HG03565 (cell line): Measurements from ENCODE around the gene CKAP5.
"Not testable (repeated sequence)": the region's sequence is repeated elsewhere in the genome, so short reads cannot be mapped to it uniquely, and the experiment has no call there.

Experiments used
- ATAC-seq: cut with Tn5 transposase; IDR thresholded peaks from one replicate; pipeline ENCODE4 v1.9.1; 2021; ENCODE audit warnings: mild to moderate bottlenecking, moderate library complexity; ENCODE audit not compliant: unreplicated experiment

The CKAP5 gene

DNA sequence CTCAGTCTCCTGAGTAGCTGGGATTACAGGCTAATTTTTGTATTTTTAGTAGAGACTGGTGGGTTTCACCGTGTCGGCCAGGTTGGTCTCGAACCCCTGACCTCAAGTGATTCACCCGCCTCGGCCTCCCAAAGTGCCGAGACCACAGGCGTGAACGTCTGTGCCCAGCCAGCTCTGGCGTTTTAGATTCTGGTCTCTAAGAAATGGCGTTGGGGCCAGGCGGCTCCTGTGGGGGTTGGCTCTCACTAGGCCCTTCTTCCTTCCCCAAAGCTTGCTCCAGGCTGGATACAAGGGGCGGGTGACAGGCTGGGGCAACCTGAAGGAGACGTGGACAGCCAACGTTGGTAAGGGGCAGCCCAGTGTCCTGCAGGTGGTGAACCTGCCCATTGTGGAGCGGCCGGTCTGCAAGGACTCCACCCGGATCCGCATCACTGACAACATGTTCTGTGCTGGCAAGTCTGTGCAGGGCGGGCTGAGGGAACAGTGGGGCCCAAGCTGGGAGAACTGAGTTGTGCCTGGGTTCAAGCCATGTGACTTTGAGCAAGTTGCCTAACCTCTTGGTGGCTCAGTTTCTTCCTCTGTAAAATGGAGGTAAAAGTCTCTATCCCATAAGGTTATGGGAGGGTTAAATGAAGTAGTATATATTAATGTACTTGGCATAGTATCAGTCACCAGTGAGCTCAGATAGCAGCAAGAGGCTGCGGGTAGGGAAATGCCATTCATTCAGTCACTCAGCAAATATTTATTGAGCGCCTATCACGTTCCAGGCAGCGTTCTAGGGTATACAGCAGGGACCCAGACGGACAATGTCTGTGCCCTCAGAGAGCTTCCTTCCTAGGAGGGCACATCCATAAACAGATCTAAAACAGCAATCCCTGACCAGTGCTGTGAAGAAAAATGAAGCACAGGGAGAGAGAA lies 116.7 kb downstream of the CKAP5 start:
- ATAC-seq = no peak

DNA sequence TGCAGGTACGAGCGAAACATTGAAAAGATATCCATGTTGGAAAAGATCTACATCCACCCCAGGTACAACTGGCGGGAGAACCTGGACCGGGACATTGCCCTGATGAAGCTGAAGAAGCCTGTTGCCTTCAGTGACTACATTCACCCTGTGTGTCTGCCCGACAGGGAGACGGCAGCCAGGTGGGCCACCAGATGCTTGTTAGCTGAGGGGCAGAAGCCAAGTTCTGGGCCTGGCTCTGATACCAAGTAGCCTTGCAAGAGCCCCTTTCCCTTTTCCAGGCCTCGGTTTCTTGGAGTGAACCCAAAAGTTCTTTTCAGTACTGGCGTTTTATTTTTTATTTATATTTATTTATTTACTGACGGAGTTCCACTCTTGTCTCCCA lies 117.4 kb downstream of the CKAP5 start:
- ATAC-seq = no peak

DNA sequence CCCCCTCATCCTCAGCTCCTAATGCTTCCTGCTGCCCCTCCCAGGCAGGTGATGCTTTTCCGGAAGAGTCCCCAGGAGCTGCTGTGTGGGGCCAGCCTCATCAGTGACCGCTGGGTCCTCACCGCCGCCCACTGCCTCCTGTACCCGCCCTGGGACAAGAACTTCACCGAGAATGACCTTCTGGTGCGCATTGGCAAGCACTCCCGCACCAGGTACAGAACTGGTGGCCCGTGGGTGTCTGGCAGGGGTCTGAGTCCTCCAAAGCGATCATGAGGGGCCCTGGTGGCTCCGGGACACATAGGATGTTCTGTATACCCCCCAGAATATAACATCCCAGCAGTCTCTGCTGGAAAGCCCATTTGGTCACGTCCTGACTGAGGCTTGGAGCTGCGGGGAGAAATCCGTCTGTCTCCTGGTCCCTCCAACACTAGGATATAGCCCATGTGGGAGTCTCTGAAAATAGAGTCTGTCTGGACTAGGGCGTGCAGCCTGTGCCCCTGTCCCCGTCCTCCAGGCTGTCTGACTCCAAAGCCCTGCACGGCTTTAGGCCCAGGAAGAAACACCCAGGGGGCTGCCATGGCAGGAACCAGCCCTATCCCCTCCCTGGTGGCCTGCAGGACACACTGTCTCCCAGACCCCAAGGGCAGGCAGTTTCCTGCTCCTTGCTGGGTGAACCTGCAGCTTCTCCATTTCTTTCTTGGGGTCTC lies 118.0 kb downstream of the CKAP5 start:
- ATAC-seq = no peak

DNA sequence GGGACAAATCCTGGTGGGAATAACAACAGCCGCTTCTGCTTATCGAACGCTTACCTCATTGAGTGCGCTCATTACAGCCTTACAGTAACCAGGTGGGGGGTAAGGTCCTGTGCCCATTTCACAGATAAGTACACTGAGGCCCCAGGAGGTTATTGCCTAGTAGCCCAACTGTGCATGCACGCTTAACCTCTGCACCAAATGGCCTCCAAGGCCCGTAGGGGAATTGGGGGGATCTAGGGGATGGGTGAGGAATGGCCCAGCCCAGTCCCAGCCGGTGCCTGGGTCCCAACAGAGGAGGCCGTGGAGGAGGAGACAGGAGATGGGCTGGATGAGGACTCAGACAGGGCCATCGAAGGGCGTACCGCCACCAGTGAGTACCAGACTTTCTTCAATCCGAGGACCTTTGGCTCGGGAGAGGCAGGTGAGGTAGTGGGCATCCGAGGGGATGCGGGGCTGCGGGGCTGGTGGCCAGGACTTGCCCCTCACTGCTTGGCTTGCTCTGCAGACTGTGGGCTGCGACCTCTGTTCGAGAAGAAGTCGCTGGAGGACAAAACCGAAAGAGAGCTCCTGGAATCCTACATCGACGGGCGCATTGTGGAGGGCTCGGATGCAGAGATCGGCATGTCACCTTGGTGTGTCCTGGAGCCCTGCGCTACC lies 119.7 kb downstream of the CKAP5 start:
- no peak for ATAC-seq

DNA sequence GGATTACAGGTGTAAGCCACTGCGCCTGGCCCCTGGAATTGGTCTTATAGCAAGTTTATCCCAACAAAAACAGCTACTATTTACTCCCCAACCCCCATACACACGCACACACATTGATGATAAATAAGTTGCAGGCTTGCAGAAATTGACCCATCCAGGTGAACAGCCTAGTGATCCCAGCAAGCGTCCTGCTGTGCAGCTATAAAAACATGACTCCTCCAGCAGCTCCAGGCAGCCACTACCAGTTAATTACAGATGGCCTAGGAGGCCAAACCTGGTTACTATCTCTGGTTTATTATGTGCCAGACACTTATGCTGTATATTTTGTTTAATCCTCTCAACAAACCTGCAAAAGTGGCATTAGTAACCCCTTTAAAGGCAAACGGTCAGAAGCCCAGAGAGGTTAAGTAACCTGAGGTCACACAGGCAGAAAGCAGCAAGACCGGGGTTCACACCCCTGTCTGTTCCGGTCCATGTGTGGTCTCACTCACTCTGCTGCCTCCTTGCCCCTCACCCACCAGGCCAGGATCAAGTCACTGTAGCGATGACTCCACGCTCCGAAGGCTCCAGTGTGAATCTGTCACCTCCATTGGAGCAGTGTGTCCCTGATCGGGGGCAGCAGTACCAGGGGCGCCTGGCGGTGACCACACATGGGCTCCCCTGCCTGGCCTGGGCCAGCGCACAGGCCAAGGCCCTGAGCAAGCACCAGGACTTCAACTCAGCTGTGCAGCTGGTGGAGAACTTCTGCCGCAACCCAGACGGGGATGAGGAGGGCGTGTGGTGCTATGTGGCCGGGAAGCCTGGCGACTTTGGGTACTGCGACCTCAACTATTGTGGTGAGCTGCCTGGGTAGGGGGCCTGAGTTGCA lies 120.5 kb downstream of the CKAP5 start:
- ATAC-seq = no peak

DNA sequence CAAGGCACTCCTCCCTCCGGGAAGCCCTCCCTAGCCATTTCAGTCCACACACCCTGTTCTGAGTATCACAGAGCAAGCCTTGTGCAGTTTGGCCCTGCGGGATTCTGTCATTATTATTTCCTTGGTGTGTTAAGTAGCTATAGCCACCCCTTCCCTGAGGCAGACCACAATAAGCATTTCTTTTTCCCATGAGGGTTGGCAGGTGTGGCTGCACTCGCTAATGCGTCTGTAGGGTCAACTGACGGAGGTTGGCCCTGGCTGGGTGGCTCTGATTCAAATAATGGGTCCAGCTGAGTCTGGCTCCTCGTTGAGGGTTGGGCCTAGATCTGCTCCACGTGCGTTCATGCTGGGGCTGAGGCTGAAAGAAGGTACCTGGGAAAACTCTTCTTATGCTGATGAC lies 122.0 kb downstream of the CKAP5 start:
- ATAC-seq = no peak

DNA sequence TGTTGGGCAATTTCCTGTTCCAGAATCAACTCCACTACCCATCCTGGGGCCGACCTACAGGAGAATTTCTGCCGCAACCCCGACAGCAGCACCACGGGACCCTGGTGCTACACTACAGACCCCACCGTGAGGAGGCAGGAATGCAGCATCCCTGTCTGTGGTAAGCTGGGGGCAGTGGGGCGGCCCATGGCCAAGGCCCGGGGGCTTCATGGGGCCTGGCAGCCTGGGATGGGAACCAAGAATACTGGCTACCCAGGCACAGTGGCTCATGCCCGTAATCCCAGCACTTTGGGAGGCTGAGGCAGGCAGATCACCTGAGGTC lies 122.8 kb downstream of the CKAP5 start:
- no peak for ATAC-seq

DNA sequence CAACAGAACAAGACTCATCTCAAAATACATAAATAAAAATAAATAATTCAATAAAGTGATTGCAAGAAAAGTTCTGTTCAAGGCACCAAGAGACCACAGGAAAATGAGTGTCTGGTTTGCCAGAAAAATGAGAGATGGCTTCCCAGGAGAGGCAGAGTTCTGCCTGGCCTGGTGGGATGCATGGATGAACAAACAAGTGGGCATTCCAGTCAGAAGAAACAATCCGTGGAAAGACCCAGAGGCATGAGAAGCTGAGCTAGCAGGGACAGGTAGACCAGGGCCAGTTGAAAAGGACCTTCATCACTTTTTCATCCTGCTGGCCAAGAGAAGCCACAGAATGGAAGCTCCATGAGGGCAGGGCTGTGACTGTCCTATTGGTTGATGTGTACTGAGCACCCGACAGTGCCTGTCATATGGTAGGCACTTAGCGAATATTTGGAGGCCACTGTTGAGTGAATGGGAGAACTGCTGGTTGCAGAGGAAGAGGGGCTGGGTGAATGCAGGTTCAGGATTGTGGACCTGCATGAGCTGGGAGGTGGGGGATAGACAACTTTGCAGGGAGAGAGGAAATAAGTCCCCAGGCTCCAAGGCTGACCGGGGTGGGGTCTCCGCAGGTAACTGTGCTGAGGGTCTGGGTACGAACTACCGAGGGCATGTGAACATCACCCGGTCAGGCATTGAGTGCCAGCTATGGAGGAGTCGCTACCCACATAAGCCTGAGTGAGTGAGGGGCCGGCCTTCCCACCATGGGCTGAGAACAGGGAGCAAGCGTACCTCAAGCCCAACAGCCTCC lies 123.3 kb downstream of the CKAP5 start:
- no peak for ATAC-seq

DNA sequence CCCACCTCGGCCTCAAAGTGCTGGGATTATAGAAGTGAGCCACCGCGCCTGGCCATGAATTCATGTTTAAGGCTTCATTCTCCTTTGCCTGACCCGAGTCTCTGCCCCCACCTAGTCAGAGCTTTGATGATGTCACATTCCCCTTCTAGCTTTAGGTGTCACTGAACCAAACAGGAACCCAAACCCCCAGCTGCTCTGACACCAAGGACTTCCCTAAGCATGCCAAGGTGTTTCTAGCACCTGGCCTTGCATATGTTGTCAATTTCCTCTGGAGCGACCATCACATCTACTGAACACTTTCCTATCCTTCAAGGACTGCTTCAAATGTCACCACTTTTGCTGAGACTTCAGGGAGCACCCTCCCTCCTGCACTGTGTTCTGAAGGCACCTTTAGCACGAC lies 124.8 kb downstream of the CKAP5 start:
- ATAC-seq = no peak

DNA sequence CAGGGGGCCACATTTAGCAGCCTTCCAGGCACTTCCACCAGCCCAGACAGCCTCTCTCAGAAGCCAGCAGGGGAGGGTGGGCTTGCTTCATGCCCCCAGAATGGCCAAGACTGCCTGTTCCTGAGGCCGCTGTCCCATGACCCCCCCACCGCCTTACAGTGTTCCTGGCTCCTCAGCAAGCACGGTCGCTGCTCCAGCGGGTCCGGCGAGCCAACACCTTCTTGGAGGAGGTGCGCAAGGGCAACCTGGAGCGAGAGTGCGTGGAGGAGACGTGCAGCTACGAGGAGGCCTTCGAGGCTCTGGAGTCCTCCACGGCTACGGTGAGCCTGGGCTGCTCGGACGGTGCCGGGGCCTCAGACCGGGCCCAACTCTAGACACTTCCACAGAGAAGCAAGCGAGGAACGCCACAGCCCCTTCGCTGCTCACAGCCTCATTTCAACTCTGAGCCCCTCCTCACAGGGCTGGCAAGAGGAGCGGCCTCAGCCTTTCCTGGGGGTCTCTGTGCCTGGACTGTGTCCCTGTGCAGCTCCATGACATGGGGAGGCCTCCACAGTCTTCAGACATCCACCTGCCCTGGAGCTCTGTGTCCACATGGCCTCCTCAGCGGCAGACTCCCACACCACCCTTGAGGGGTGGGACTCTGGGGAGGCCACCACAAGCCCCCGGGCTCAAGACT lies 126.4 kb downstream of the CKAP5 start:
- no peak for ATAC-seq

DNA sequence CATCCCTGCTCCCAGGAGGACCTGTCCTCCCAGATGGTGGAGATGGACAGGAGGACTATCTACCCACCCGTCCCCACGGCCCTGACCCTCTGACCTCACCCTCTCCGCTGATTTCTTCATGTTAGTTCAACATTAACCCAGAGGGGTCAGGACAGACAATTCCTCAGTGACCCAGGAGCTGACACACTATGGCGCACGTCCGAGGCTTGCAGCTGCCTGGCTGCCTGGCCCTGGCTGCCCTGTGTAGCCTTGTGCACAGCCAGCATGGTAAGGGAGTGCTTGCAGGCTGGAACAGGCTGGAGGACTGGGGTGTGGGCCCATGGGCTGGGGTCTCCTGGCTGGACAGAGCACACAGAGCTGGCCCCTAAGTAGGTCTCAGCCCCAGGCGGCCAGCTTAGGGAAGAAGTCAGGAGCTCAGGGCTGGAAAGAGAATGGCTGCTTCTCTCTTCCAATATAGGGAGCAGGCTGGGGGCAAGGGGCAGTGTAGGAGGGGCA lies 127.0 kb downstream of the CKAP5 start, which contains the start of gene F2:
Gene F2 (plus strand): TSS at position 166 of the 495 bp plus-strand sequence. CDS start 23 bp downstream, at position 189.
- ATAC-seq = no peak

DNA sequence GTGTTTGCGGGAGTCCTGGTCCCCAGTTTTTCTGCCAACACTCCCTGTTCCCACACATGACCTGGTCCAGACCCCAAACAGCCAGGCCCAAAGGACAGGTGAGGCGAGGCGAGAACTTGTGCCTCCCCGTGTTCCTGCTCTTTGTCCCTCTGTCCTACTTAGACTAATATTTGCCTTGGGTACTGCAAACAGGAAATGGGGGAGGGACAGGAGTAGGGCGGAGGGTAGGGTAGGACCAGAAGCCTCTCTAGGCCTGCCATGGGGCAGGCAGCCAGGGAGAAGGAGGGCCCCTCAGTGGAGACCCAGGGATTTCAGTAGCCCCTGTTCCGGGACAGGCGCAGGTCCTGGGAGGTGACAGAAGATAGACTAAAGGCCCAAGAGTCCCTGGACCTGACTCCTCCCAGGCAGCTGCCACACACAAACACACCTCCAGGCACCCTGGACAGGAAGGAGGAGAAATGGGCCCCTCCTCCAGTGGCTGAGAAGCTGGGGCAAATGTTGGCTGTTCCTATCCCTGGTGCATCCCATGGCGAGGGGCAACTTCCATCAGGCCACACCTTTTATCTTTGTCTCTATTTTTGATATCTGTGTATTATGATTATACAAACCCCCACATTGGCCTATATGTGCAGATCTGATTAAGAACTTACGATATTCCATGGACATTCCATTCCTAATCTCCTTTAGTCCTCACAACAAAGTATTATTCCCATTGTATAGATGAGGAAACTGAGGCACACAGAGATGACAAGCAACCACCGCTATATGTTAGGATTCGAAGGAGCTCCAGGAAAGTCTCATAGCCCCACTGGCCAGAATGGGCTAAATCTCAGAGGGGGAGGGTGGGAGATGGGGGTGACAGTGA lies 127.7 kb downstream of the CKAP5 start:
- no peak for ATAC-seq

DNA sequence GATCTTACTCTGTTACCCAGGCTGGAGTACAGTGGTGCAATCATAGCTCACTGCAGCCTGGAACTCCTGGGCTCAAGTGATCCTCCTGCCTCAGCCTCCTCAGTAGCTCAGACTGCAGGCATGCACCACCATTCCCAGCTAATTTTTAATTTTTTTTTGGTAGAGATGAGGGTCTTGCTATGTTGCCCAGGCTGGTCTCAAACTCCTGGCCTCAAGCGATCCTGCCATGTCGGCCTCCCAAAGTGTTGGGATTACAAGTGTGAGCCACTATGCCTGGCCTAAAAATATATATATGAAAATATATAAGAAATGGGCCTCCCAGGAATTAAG lies 128.3 kb downstream of the CKAP5 start:
- ATAC-seq = not testable (repeated sequence)

DNA sequence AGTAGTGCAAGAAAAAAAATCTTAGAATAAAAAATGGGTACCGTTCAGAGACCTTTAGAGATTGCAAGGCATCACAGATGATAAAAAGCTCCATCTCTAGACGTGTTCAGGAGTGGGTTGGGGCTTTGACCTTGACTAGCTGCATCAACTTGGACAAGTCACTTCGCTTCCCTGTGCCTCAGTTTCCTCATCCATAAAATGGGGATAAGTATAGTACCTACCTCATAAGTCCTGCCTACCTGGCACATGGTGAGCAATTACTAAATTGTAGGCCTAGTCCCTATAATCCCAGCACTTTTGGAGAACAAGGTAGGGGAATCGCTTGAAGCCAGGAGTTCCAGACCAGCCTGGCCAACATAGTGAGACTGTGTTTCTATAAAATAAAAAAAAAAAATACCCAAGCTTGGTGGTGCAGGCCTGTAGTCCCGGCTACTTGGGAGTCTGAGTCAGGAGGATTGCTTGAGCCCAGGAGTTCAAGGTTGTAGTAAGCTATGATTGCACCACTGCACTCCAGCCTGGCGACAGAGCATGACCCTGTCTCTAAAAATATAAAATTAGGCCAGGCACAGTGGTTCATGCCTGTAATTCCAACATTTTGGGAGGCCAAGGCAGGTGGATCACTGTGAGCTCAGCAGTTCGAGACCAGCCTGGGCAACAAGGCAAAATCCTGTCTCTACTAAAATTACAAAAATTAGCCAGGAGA lies 133.1 kb downstream of the CKAP5 start:
- no peak for ATAC-seq

DNA sequence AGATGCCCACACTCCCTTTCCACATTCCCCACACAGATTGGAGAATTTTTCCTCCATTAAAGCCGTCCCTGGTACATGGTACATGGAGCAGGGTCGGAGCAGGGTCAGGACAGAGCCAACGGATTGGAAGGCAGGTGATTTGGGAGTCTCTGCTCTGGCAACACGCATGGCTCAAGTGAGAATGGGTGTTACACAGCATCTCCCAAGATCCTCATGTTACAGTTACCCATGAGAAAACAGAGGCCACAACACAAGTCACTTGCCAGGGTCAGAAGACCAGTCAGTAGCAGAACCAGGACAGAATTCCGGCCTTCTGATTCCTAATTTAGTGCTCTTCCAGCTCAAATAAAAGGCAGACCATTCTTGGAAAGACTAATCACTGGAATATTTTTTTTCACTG lies 134.8 kb downstream of the CKAP5 start:
- ATAC-seq = no peak

DNA sequence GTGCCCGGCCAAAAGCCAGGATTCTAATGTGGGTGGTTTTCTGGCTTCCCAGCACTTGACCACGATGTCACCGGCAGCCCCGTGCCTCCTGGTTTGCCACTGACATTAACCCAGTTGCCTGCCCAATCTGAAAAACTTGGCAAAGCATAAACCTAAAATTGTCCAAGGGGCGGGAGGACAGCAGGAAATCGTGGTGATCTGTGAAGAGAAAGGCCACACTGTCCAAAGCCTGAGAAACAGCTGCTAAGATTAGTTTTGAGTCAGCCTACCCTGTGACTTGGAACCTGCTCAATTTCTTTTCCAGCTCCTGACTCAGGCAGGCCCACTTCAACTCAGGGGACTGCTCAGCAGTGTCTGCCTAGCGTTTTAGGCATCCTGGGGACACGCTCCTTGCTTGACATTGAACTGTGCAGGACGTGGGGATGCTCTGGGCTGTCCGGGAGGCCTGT lies 135.2 kb downstream of the CKAP5 start:
- ATAC-seq = no peak

DNA sequence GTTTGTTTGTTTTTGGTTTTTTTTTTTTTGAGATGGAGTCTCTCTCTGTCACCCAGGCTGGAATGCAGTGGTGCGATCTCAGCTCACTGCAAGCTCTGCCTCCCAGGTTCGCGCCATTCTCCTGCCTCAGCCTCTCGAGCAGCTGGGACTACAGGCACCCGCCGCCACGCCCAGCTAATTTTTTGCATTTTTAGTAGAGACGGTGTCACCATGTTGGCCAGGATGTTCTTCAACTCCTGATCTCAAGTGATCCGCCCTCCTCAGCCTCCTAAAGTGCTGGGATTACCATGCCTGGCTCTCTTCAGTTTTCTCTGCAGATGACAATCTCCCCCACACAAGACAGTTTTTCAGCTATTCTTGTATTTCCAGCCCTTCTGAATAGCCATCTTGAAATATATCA lies 136.7 kb downstream of the CKAP5 start:
- ATAC-seq = not testable (repeated sequence)

DNA sequence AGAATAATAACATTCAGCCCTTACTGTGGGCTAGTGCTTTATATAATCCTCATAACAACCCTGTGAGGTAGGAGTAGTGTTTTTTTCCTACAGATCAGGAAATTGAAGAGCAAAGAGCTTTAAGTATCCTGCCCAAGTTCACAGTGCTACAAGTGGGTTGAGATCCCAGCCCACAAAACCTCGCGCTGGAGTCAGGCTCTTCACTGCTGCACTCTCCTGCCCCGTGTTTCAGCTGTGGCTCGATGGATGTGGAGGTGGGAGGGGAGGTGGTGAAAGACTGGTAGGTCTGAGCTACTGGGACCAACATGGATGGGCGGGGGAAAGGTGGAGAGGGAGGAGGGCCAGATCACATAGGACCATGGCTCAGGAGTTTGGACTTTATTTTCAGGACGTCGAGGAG lies 139.2 kb downstream of the CKAP5 start:
- ATAC-seq = no peak
